PC-9 (cell line): ENCODE results near the gene TMEM45A. TPM values are rescaled to one million over a fixed set of nuclear protein-coding genes. Genes with fewer than 3 reads are reported as not detected.

ENCODE experiments used
- BruUV-seq: library from RNA; stranded (reverse); fragments of 400-500 nt; replicated peaks from 2 replicates; lab custom pipeline; 2021; lab: Mats Ljungman, UMichigan
- CTCF ChIA-PET: fragments of 300-600 bp; sonication (Branson Sonifier 250); formaldehyde crosslinking; loops from one replicate; lab custom pipeline; 2022; ENCODE audit warnings: antibody characterized with exemption; lab: Charles Lee
- POLR2A ChIA-PET: fragments of 300-600 bp; sonication (Branson Sonifier 250); formaldehyde crosslinking; loops from one replicate; lab custom pipeline; 2022; ENCODE audit warnings: antibody characterized with exemption; ENCODE audit not compliant: unreplicated experiment; lab: Charles Lee
- DNase-seq, 2 experiments: peaks; one replicate each; pipeline versions ENCODE4 v3.0.0 to v3.0.0-alpha.2; 2015 to 2022; ENCODE audit warnings: mixed read lengths in 1 of 2
- H2AFZ ChIP-seq: fragments of 200-600 bp; sonication (generic); 2 replicates; pipeline ENCODE4 v1.8.1; 2017; ENCODE audit warnings: antibody characterized with exemption
- H3F3A ChIP-seq: fragments of 200-600 bp; sonication (generic); 2 replicates; pipeline ENCODE4 v1.8.1; 2017; ENCODE audit warnings: antibody characterized with exemption, mild to moderate bottlenecking, low read depth; ENCODE audit not compliant: insufficient read depth
- H3K27ac ChIP-seq: fragments of 200-600 bp; sonication (generic); 2 replicates; pipeline ENCODE4 v1.6.1; 2016; ENCODE audit warnings: mixed run types
- H3K27me3 ChIP-seq: fragments of 200-600 bp; sonication (generic); 2 replicates; pipeline ENCODE4 v1.6.1; 2016; ENCODE audit warnings: low read depth, mixed run types; ENCODE audit not compliant: insufficient read depth
- H3K36me3 ChIP-seq: fragments of 200-600 bp; sonication (generic); 2 replicates; pipeline ENCODE4 v1.6.1; 2016; ENCODE audit warnings: low read depth, mixed run types
- H3K4me1 ChIP-seq: fragments of 200-600 bp; sonication (generic); replicated peaks from 2 replicates; pipeline ENCODE4 v1.6.1; 2016; ENCODE audit warnings: mixed run types; ENCODE audit not compliant: insufficient read depth
- H3K4me2 ChIP-seq: fragments of 200-600 bp; sonication (generic); 2 replicates; pipeline ENCODE4 v1.6.1; 2017; ENCODE audit warnings: mixed run types
- H3K4me3 ChIP-seq: fragments of 200-600 bp; sonication (generic); 2 replicates; pipeline ENCODE4 v1.6.1; 2016; ENCODE audit warnings: mixed run types
- H3K79me2 ChIP-seq: fragments of 200-600 bp; sonication (generic); 2 replicates; pipeline ENCODE4 v1.6.1; 2017; ENCODE audit warnings: low read depth, mixed run types
- H3K9me2 ChIP-seq: fragments of 200-600 bp; sonication (generic); 2 replicates; pipeline ENCODE4 v1.8.1; 2017; ENCODE audit warnings: mild to moderate bottlenecking; ENCODE audit not compliant: insufficient read depth
- H3K9me3 ChIP-seq: fragments of 200-600 bp; sonication (generic); 2 replicates; pipeline ENCODE4 v1.8.1; 2016; ENCODE audit warnings: low read depth; ENCODE audit not compliant: insufficient read depth
- H4K20me1 ChIP-seq: fragments of 200-600 bp; sonication (generic); 2 replicates; pipeline ENCODE4 v1.8.1; 2017; ENCODE audit not compliant: insufficient read depth
- EZH2 ChIP-seq: fragments of 200-600 bp; sonication (generic); IDR thresholded peaks from 2 replicates; pipeline ENCODE4 v1.8.0; 2017; ENCODE audit warnings: antibody characterized with exemption, low read depth
- intact Hi-C: fragments of 100-400 bp; cut with micrococcal nuclease; formaldehyde crosslinking; loops from one replicate; pipeline ENCODE4 v1.10.0; 2022; ENCODE audit not compliant: unreplicated experiment
- total RNA-seq: library from RNA; stranded (reverse); gene quantifications from 2 replicates; pipeline ENCODE4 v1.2.3, GENCODE V29; 2021
- TF ChIP-seq, protein P1 (sequence below): fragments of 200-600 bp; sonication (generic); conservative IDR thresholded peaks from 2 replicates; pipeline ENCODE4 v1.6.1; 2017; ENCODE audit warnings: mixed run types, antibody characterized with exemption, mild to moderate bottlenecking, moderate library complexity

TMEM45A gene
- total RNA-seq, 1 experiment from 2014 or later = 31.1 TPM

GRCh38 chr3:100546020-100546744 is 53.8 kb downstream of the TMEM45A start:
- Histone ChIP-seq H3K9me2 (no peaks in the 10 kb centered on the region; the same call in 1 of the 2 replicates), H3K4me3 (no peak overlapping the region), H3K9me3 (no peaks in the 10 kb centered on the region; the same call in 1 of the 2 replicates), H3K4me2 (no peak overlapping the region), H4K20me1 (no peaks in the 10 kb centered on the region), H3K36me3 (no peaks in the 10 kb centered on the region), H3K4me1 (0 out of 2 replicates have a peak, but pooled peaks cover 5% of the 10 kb centered on the region), H3F3A (0 out of 2 replicates have a peak, but pooled peaks cover 4% of the 10 kb centered on the region), H2AFZ (no peak overlapping the region), H3K27ac (no peak overlapping the region), H3K79me2 (no peaks in the 10 kb centered on the region), H3K27me3 (no peaks in the 10 kb centered on the region)
- intact Hi-C loops = no loop called here
- POLR2A ChIA-PET = interaction anchor here (0.5 kb wide), 1 partner anchor 982 kb away, joined by 13 read pairs; no protein-coding TSS in a partner anchor
- no peak for TF ChIP-seq EZH2
- TF ChIP-seq, protein P1, sequence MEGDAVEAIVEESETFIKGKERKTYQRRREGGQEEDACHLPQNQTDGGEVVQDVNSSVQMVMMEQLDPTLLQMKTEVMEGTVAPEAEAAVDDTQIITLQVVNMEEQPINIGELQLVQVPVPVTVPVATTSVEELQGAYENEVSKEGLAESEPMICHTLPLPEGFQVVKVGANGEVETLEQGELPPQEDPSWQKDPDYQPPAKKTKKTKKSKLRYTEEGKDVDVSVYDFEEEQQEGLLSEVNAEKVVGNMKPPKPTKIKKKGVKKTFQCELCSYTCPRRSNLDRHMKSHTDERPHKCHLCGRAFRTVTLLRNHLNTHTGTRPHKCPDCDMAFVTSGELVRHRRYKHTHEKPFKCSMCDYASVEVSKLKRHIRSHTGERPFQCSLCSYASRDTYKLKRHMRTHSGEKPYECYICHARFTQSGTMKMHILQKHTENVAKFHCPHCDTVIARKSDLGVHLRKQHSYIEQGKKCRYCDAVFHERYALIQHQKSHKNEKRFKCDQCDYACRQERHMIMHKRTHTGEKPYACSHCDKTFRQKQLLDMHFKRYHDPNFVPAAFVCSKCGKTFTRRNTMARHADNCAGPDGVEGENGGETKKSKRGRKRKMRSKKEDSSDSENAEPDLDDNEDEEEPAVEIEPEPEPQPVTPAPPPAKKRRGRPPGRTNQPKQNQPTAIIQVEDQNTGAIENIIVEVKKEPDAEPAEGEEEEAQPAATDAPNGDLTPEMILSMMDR = no peak
- DNase-seq = no peak
- no TSS peak for BruUV-seq
- CTCF ChIA-PET = no interaction called here

GRCh38 chr3:100548053-100548452 is 55.6 kb downstream of the TMEM45A start:
- Histone ChIP-seq H4K20me1 (no peaks in the 10 kb centered on the region), H3K4me1 (no peaks in the 10 kb centered on the region), H3K9me3 (no peaks in the 10 kb centered on the region), H3K27me3 (no peaks in the 10 kb centered on the region), H3K9me2 (no peaks in the 10 kb centered on the region; the same call in 1 of the 2 replicates), H3K4me3 (no peak overlapping the region), H3K79me2 (no peaks in the 10 kb centered on the region), H3F3A (0 out of 2 replicates have a peak, but pooled peaks cover 4% of the 10 kb centered on the region), H2AFZ (no peak overlapping the region), H3K36me3 (no peaks in the 10 kb centered on the region), H3K4me2 (no peak overlapping the region), H3K27ac (no peak overlapping the region)
- BruUV-seq = no TSS peak
- DNase-seq = no peak
- TF ChIP-seq, protein P1 = no peak
- intact Hi-C loops = no loop called here
- ChIA-PET CTCF (no interaction called here), POLR2A (no interaction called here)

DNA sequence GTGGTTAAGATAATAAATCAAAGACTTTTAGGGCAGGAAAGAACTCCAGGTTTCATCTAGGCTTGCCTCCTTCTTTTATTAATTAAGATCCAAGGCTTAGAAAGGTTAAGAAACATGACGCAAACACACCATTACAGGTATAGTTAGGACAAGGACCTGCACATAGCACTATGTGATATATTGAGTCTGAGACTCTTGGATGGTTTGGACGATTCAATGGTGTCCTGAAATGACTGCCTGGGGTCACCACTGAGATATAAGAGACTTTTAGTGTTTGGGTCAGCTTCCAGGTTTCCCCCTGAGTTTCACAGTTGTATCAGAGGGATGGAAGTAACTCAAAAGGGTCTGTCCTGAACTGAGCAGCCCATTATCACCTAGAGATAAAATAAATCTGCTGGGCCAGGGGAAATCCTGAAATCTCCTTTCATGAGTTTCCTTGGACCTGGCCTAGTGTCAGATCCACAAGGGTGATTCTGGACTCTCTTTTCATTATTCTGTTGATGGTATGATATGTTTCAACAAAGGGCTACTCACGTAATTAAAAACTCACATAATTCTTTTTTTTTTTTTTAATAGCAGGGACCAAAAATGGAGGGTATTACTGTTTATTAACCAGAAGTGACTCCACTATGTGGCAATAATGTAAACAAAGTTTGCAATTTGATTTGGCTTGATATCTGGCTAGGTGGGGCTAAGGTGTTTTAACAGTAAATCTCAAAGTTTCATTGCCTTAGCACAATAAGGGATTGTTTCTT is 61.4 kb downstream of the TMEM45A start:
- no peaks in the 10 kb centered on the region for H3K79me2 ChIP-seq
- CTCF ChIA-PET = no interaction called here
- TF ChIP-seq, protein P1 = no peak
- no peak for TF ChIP-seq EZH2
- H3K4me1 ChIP-seq = peaks cover 16% of the 10 kb centered on the region
- POLR2A ChIA-PET = no interaction called here
- H3K9me3 ChIP-seq = no peaks in the 10 kb centered on the region
- DNase-seq = no peak
- no peaks in the 10 kb centered on the region for H4K20me1 ChIP-seq
- BruUV-seq = no TSS peak
- H3K27me3 ChIP-seq = no peaks in the 10 kb centered on the region
- intact Hi-C loops = loop anchor here (1.0 kb wide), 1 partner anchor 13 kb away; no protein-coding TSS in a partner anchor
- no peaks in the 10 kb centered on the region for H3K9me2 ChIP-seq
- H3K4me2 ChIP-seq = no peak overlapping the region
- H3K27ac ChIP-seq = no peak overlapping the region
- H3K36me3 ChIP-seq = no peaks in the 10 kb centered on the region
- H3K4me3 ChIP-seq = no peak overlapping the region
- H3F3A ChIP-seq = peaks cover 18% of the 10 kb centered on the region; the same call in 1 of the 2 replicates
- H2AFZ ChIP-seq = no peak overlapping the region
